GM19240 (cell line): Measurements from ENCODE around the gene SPAG16.
"Not testable (repeated sequence)": the region's sequence is repeated elsewhere in the genome, so short reads cannot be mapped to it uniquely, and the experiment has no call there.

Source experiments
- DNase-seq: peaks from one replicate; pipeline ENCODE4 v3.0.0; 2011; ENCODE audit warnings: low spot score; ENCODE audit not compliant: insufficient read length

The SPAG16 gene

GRCh38 chr2:213995400-213996105, 711.3 kb downstream of the SPAG16 start:
- no peak for DNase-seq

- DNase-seq: not testable (repeated sequence)
These were observed 714.7 kb downstream of the SPAG16 start for GRCh38 chr2:213998976-213999375.

- no peak for DNase-seq
These were observed 720.2 kb downstream of the SPAG16 start for GRCh38 chr2:214004463-214004862.

- no peak for DNase-seq
These were observed 721.1 kb downstream of the SPAG16 start for GRCh38 chr2:214005337-214005736.

GRCh38 chr2:214006601-214007000, 722.3 kb downstream of the SPAG16 start:
- no peak for DNase-seq

GRCh38 chr2:214011676-214012075, 727.4 kb downstream of the SPAG16 start:
- no peak for DNase-seq

- no peak for DNase-seq
These were observed 730.4 kb downstream of the SPAG16 start for GRCh38 chr2:214014551-214015220.

GRCh38 chr2:214019229-214019972, 735.1 kb downstream of the SPAG16 start:
- DNase-seq: no peak

GRCh38 chr2:214019973-214020345, 735.7 kb downstream of the SPAG16 start:
- no peak for DNase-seq

GRCh38 chr2:214029190-214029589, 744.9 kb downstream of the SPAG16 start:
- no peak for DNase-seq

GRCh38 chr2:214031566-214031965, 747.3 kb downstream of the SPAG16 start:
- no peak for DNase-seq

- no peak for DNase-seq
These were observed 750.2 kb downstream of the SPAG16 start for GRCh38 chr2:214034417-214034816.

GRCh38 chr2:214035091-214035852, 751.0 kb downstream of the SPAG16 start:
- DNase-seq: no peak

- DNase-seq: no peak
These were observed 751.7 kb downstream of the SPAG16 start for GRCh38 chr2:214035921-214036320.

GRCh38 chr2:214038186-214038585, 753.9 kb downstream of the SPAG16 start:
- DNase-seq: no peak

GRCh38 chr2:214050731-214051130, 766.5 kb downstream of the SPAG16 start:
- DNase-seq: no peak

- DNase-seq: no peak
These were observed 767.3 kb downstream of the SPAG16 start for GRCh38 chr2:214051585-214051984.

GRCh38 chr2:214052235-214052634, 768.0 kb downstream of the SPAG16 start:
- no peak for DNase-seq

GRCh38 chr2:214057986-214058385, 773.7 kb downstream of the SPAG16 start:
- no peak for DNase-seq

- not testable (repeated sequence) for DNase-seq
These were observed 778.0 kb downstream of the SPAG16 start for GRCh38 chr2:214062279-214062678.

GRCh38 chr2:214064471-214064870, 780.2 kb downstream of the SPAG16 start:
- DNase-seq: no peak

- DNase-seq: no peak
These were observed 782.6 kb downstream of the SPAG16 start for GRCh38 chr2:214066862-214067261.
